ENCODE results near the gene TMED6.

GRCh38 chr16:69367980-69368379, 16.4 kb upstream of the TMED6 start:
- TF ChIP-seq FOSL1 (IDR thresholded peaks at IDR 0.05; ENCODE audit: low read depth) (no peak), MAX (IDR thresholded peaks at IDR 0.05) (no peak)
